HepG2 (cell line): ENCODE measurements around the gene HSP90AA1.

Source experiments
- ESRRA ChIP-seq: sonication (generic); formaldehyde crosslinking; IDR thresholded peaks from 2 replicates; pipeline ENCODE4 v1.5.1; 2020; ENCODE audit warnings: mild to moderate bottlenecking, low read depth, missing genetic modification reagents
- EZH2 ChIP-seq: conservative IDR thresholded peaks from 2 replicates; pipeline ENCODE4 v1.6.1; 2012; ENCODE audit warnings: mild to moderate bottlenecking, low read depth, low read length, moderate library complexity
- POLR2A ChIP-seq, 2 experiments: IDR thresholded peaks; 2 replicates each; pipeline ENCODE4 v1.6.1; 2011; ENCODE audit warnings: low read depth in 2 of 2, low read length in 2 of 2, mild to moderate bottlenecking in 1 of 2, moderate library complexity in 1 of 2; ENCODE audit not compliant: insufficient read depth in 1 of 2
- POLR2AphosphoS5 ChIP-seq: IDR thresholded peaks from 2 replicates; pipeline ENCODE4 v1.6.1; 2012; ENCODE audit warnings: low read depth, low read length
- ZNF274 ChIP-seq: sonication (generic); formaldehyde crosslinking; IDR thresholded peaks from 2 replicates; pipeline ENCODE4 v1.5.1; 2020; ENCODE audit warnings: mild to moderate bottlenecking, missing genetic modification reagents
- ZNF446 ChIP-seq: sonication (generic); formaldehyde crosslinking; IDR thresholded peaks from 2 replicates; pipeline ENCODE4 v1.5.0; 2020; ENCODE audit warnings: mild to moderate bottlenecking, missing genetic modification reagents
- ZNF776 ChIP-seq: sonication (generic); formaldehyde crosslinking; IDR thresholded peaks from 2 replicates; pipeline ENCODE4 v1.4.0; 2020; ENCODE audit warnings: mild to moderate bottlenecking, missing genetic modification reagents
- TF ChIP-seq, protein P1 (sequence below), 2 experiments: sonication (generic) in 1 of 2; formaldehyde crosslinking in 1 of 2; IDR thresholded peaks; 2 replicates each; pipeline versions ENCODE4 v1.6.1 to v1.9.0; 2014 to 2022; ENCODE audit warnings: antibody characterized with exemption in 1 of 2, borderline replicate concordance in 1 of 2, inconsistent platforms in 1 of 2, low read depth in 1 of 2, missing genetic modification reagents in 1 of 2

GRCh38 chr14:102124419-102124818 lies 37.6 kb upstream of the HSP90AA1 start:
- TF ChIP-seq POLR2A (IDR thresholded peaks at IDR 0.05; ENCODE audit: insufficient read depth in 1 of 2, low read depth in 2 of 2, low read length in 2 of 2) (no peak), EZH2 (no peak), ZNF776 (CRISPR knock-in tag) (no peak), POLR2AphosphoS5 (no peak), ZNF446 (CRISPR knock-in tag) (no peak), ESRRA (CRISPR knock-in tag) (no peak), ZNF274 (no peak)
- TF ChIP-seq, protein P1, sequence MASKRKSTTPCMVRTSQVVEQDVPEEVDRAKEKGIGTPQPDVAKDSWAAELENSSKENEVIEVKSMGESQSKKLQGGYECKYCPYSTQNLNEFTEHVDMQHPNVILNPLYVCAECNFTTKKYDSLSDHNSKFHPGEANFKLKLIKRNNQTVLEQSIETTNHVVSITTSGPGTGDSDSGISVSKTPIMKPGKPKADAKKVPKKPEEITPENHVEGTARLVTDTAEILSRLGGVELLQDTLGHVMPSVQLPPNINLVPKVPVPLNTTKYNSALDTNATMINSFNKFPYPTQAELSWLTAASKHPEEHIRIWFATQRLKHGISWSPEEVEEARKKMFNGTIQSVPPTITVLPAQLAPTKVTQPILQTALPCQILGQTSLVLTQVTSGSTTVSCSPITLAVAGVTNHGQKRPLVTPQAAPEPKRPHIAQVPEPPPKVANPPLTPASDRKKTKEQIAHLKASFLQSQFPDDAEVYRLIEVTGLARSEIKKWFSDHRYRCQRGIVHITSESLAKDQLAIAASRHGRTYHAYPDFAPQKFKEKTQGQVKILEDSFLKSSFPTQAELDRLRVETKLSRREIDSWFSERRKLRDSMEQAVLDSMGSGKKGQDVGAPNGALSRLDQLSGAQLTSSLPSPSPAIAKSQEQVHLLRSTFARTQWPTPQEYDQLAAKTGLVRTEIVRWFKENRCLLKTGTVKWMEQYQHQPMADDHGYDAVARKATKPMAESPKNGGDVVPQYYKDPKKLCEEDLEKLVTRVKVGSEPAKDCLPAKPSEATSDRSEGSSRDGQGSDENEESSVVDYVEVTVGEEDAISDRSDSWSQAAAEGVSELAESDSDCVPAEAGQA (IDR thresholded peaks at IDR 0.05; ENCODE audit: low read depth), result no peak
- TF ChIP-seq, protein P1 (CRISPR knock-in tag; IDR thresholded peaks at IDR 0.05; ENCODE audit: borderline replicate concordance), result no peak
